Keratinocyte (primary cell): ENCODE data around the gene MTERF4. TPM values are rescaled to one million over a fixed set of nuclear protein-coding genes. Genes with fewer than 3 reads are reported as not detected.

Experiments
- DNase-seq: peaks from one replicate; pipeline ENCODE4 v3.0.0-alpha.2; 2011; ENCODE audit warnings: low read depth, missing footprints, low spot score
- FAIRE-seq: peaks from 2 replicates; lab custom pipeline; 2011; peaks lifted over from hg19 to GRCh38; lab: Jason Lieb, UNC
- H2AFZ ChIP-seq: 2 replicates; pipeline ENCODE4 v1.6.0; 2012; ENCODE audit warnings: low read length, control low read depth, inconsistent platforms; ENCODE audit not compliant: control insufficient read depth
- H3K27ac ChIP-seq: 2 replicates; pipeline ENCODE4 v1.5.1; 2011; ENCODE audit warnings: low read length; ENCODE audit not compliant: control insufficient read depth, insufficient read depth
- H3K27me3 ChIP-seq: 3 replicates; pipeline ENCODE4 v1.6.0; 2011; ENCODE audit warnings: low read length; ENCODE audit not compliant: control insufficient read depth, insufficient read depth; ENCODE audit errors: extremely low read depth
- H3K36me3 ChIP-seq, 2 experiments: 2 replicates in 1 of 2; 3 replicates in 1 of 2; pipeline ENCODE4 v1.5.1; 2011; ENCODE audit warnings: low read length in 2 of 2, mild to moderate bottlenecking in 1 of 2; ENCODE audit not compliant: control insufficient read depth in 2 of 2, insufficient read depth in 2 of 2; ENCODE audit errors: extremely low read depth in 1 of 2
- H3K4me1 ChIP-seq: 3 replicates; pipeline ENCODE4 v1.5.1; 2011; ENCODE audit warnings: low read length; ENCODE audit not compliant: control insufficient read depth, insufficient read depth; ENCODE audit errors: extremely low read depth
- H3K4me2 ChIP-seq: 3 replicates; pipeline ENCODE4 v1.6.0; 2011; ENCODE audit warnings: low read depth, low read length; ENCODE audit not compliant: control insufficient read depth, insufficient read depth; ENCODE audit errors: extremely low read depth
- H3K4me3 ChIP-seq, 3 experiments: fragments of 200-600 bp in 1 of 3; sonication (generic) in 1 of 3; 2 replicates in 2 of 3; 3 replicates in 1 of 3; pipeline ENCODE4 v1.5.1; 2011 to 2016; ENCODE audit warnings: low read length in 3 of 3, mild to moderate bottlenecking in 3 of 3, control low read depth in 2 of 3, inconsistent platforms in 1 of 3, low read depth in 1 of 3, mixed read lengths in 1 of 3, mixed run types in 1 of 3, moderate library complexity in 1 of 3; ENCODE audit not compliant: control insufficient read depth in 2 of 3, insufficient read depth in 2 of 3; ENCODE audit errors: extremely low read depth in 1 of 3
- H3K79me2 ChIP-seq: 2 replicates; pipeline ENCODE4 v1.6.0; 2012; ENCODE audit warnings: low read length; ENCODE audit not compliant: control insufficient read depth, insufficient read depth
- H3K9ac ChIP-seq: 3 replicates; pipeline ENCODE4 v1.6.0; 2011; ENCODE audit warnings: low read length; ENCODE audit not compliant: control insufficient read depth, insufficient read depth; ENCODE audit errors: extremely low read depth
- H3K9me1 ChIP-seq: 3 replicates; pipeline ENCODE4 v1.6.0; 2011; ENCODE audit warnings: low read length; ENCODE audit not compliant: control insufficient read depth, insufficient read depth; ENCODE audit errors: extremely low read depth
- H3K9me3 ChIP-seq: 2 replicates; pipeline ENCODE4 v1.5.1; 2012; ENCODE audit warnings: low read depth, low read length; ENCODE audit not compliant: control insufficient read depth
- H4K20me1 ChIP-seq: 3 replicates; pipeline ENCODE4 v1.6.0; 2011; ENCODE audit warnings: low read length; ENCODE audit not compliant: control insufficient read depth, insufficient read depth; ENCODE audit errors: extremely low read depth
- CTCF ChIP-seq, 3 experiments: IDR thresholded peaks in 1 of 3; conservative IDR thresholded peaks in 1 of 3; optimal IDR thresholded peaks in 1 of 3; 2 replicates in 2 of 3; 3 replicates in 1 of 3; pipeline versions ENCODE3 to v1.5.1; 2011; ENCODE audit warnings: low read length in 3 of 3, mild to moderate bottlenecking in 3 of 3, moderate library complexity in 2 of 3, control low read depth in 1 of 3, inconsistent platforms in 1 of 3; ENCODE audit not compliant: insufficient read depth in 2 of 3; ENCODE audit errors: extremely low read depth in 1 of 3
- EZH2 ChIP-seq: IDR thresholded peaks from one replicate; pipeline ENCODE4 v1.6.1; 2012; ENCODE audit warnings: inconsistent platforms, mild to moderate bottlenecking, low read length, moderate library complexity
- dilution Hi-C: fragments of 300-500 bp; cut with MboI; formaldehyde crosslinking; loops from one replicate; pipeline ENCODE4 v1.7.0; 2020; ENCODE audit warnings: low sequenced_read_pairs; ENCODE audit not compliant: extremely low pct_ligation_motif_present
- polyA plus RNA-seq, 5 experiments: library from polyadenylated mRNA; depleted of rRNA in 3 of 5; stranded (reverse) in 3 of 5; stranded (forward) in 1 of 5; unstranded in 1 of 5; fragments of >200 nt; gene quantifications; 1 replicate in 1 of 5; 2 replicates in 3 of 5; 3 replicates in 1 of 5; pipeline versions ENCODE4 v1.2.1 to v1.2.3, GENCODE V29; 2011 to 2012; ENCODE audit warnings: missing spikeins in 2 of 5, low read depth in 1 of 5, low replicate concordance in 1 of 5

Gene MTERF4
- polyA plus RNA-seq, 1 donor (not counting 4 experiments of a cell fraction or from before 2014, with no cell fraction given) = 28.5 TPM

GRCh38 chr2:241066171-241066892 lies 35.8 kb downstream of the MTERF4 start:
- no peak overlapping the region for H3K9ac ChIP-seq
- H3K27ac ChIP-seq = no peak overlapping the region
- DNase-seq = no peak
- H3K4me1 ChIP-seq = peaks cover 20% of the 10 kb centered on the region
- dilution Hi-C loops = no loop called here
- no peak overlapping the region for H3K4me3 ChIP-seq
- TF ChIP-seq EZH2 (no peak), CTCF (optimal IDR thresholded peaks at IDR 0.05 in 1 of 3, IDR thresholded peaks at IDR 0.05 in 1 of 3, conservative IDR thresholded peaks at IDR 0.05 in 1 of 3; ENCODE audit: extremely low read depth in 1 of 3, insufficient read depth in 2 of 3, low read length in 3 of 3) (no peak)
- H3K36me3 ChIP-seq = no peaks in the 10 kb centered on the region
- H3K4me2 ChIP-seq = no peak overlapping the region
- no peaks in the 10 kb centered on the region for H3K9me3 ChIP-seq
- FAIRE-seq = no peak
- H2AFZ ChIP-seq = no peak overlapping the region
- no peaks in the 10 kb centered on the region for H3K79me2 ChIP-seq
- peaks cover 7% of the 10 kb centered on the region for H3K27me3 ChIP-seq
- H4K20me1 ChIP-seq = no peaks in the 10 kb centered on the region
- no peaks in the 10 kb centered on the region for H3K9me1 ChIP-seq

GRCh38 chr2:241065355-241065803 lies 36.7 kb downstream of the MTERF4 start:
- no peak overlapping the region for H2AFZ ChIP-seq
- H3K4me1 ChIP-seq = peaks cover 25% of the 10 kb centered on the region
- H3K9me3 ChIP-seq = no peaks in the 10 kb centered on the region
- H3K36me3 ChIP-seq = no peaks in the 10 kb centered on the region
- no peak overlapping the region for H3K4me2 ChIP-seq
- peaks cover 1% of the 10 kb centered on the region for H3K27me3 ChIP-seq
- DNase-seq = no peak
- no peaks in the 10 kb centered on the region for H4K20me1 ChIP-seq
- H3K9ac ChIP-seq = no peak overlapping the region
- H3K27ac ChIP-seq = no peak overlapping the region
- TF ChIP-seq CTCF (optimal IDR thresholded peaks at IDR 0.05 in 1 of 3, IDR thresholded peaks at IDR 0.05 in 1 of 3, conservative IDR thresholded peaks at IDR 0.05 in 1 of 3; ENCODE audit: extremely low read depth in 1 of 3, insufficient read depth in 2 of 3, low read length in 3 of 3) (no peak), EZH2 (no peak)
- dilution Hi-C loops = no loop called here
- no peak overlapping the region for H3K4me3 ChIP-seq
- no peak for FAIRE-seq
- H3K9me1 ChIP-seq = no peaks in the 10 kb centered on the region
- no peaks in the 10 kb centered on the region for H3K79me2 ChIP-seq
